ENCODE data around the gene SH2D6.

DNA sequence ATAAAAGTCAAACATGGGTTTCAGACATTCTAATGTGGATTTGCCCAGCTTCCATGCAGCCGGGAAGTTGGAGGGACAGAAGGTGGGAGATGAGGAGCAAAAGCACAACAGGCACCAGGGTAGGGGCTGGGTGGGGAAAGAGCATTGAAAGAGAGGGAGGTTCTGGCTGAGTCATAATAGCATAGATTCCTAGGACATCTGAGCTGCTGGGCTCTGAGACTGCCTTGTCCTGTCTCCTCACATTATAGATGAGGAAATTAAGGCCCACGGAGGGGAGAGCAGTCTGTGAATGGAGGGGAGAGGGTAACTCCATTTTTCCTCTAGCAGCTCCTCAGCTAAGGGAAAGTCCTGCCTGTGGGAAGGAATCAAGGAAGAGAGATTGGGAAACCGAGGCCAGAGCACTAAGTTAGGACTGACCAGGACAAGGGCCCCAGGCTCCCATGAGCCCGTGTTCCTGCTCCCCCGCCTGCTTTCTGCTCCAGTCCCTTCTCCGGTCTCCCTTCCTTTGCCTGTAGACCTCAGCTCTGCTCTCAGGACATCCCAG lies 26.2 kb downstream of the SH2D6 start:
- TF ChIP-seq CTCF (IDR thresholded peaks at IDR 0.05 in 8 of 11, conservative IDR thresholded peaks at IDR 0.05 in 3 of 11): no peak
- no peak for TF ChIP-seq POLR2AphosphoS5 (IDR thresholded peaks at IDR 0.05)
